NCI-H524 (cell line): Measurements from ENCODE around the gene PWP2.
"Not testable (repeated sequence)": the region's sequence is repeated elsewhere in the genome, so short reads cannot be mapped to it uniquely, and the experiment has no call there.

ENCODE experiments used
- DNase-seq, 2 experiments: peaks; one replicate each; lab custom pipeline; 2025; lab: John Stamatoyannopoulos, UW

The PWP2 gene

GRCh38 chr21:44138039-44138438 lies 30.8 kb downstream of the PWP2 start:
- DNase-seq = not testable (repeated sequence)

- DNase-seq = not testable (repeated sequence)
Observed at GRCh38 chr21:44139787-44140551, 32.8 kb downstream of the PWP2 start.

- not testable (repeated sequence) for DNase-seq
Observed at GRCh38 chr21:44140552-44140932, 33.3 kb downstream of the PWP2 start.

GRCh38 chr21:44142470-44142869 lies 35.3 kb downstream of the PWP2 start:
- DNase-seq = not testable (repeated sequence)

- DNase-seq = not testable (repeated sequence)
Observed at GRCh38 chr21:44143380-44143779, 36.2 kb downstream of the PWP2 start.

GRCh38 chr21:44143996-44144395 lies 36.8 kb downstream of the PWP2 start:
- not testable (repeated sequence) for DNase-seq

- DNase-seq = not testable (repeated sequence)
Observed at GRCh38 chr21:44144784-44145602, 37.8 kb downstream of the PWP2 start.

GRCh38 chr21:44145616-44146015 lies 38.4 kb downstream of the PWP2 start:
- DNase-seq = not testable (repeated sequence)

- not testable (repeated sequence) for DNase-seq
Observed at GRCh38 chr21:44147108-44147507, 39.9 kb downstream of the PWP2 start.

- DNase-seq = not testable (repeated sequence)
Observed at GRCh38 chr21:44150255-44150654, 43.1 kb downstream of the PWP2 start.

GRCh38 chr21:44153214-44153888 lies 46.2 kb downstream of the PWP2 start:
- DNase-seq = not testable (repeated sequence)

- not testable (repeated sequence) for DNase-seq
Observed at GRCh38 chr21:44153889-44154228, 46.7 kb downstream of the PWP2 start.

- not testable (repeated sequence) for DNase-seq
Observed at GRCh38 chr21:44154816-44155230, 47.6 kb downstream of the PWP2 start.

- DNase-seq = not testable (repeated sequence)
Observed at GRCh38 chr21:44155231-44155993, 48.2 kb downstream of the PWP2 start.

- DNase-seq = not testable (repeated sequence)
Observed at GRCh38 chr21:44155994-44156380, 48.8 kb downstream of the PWP2 start.

GRCh38 chr21:44157439-44158081 lies 50.4 kb downstream of the PWP2 start:
- DNase-seq = not testable (repeated sequence)

- not testable (repeated sequence) for DNase-seq
Observed at GRCh38 chr21:44158082-44158468, 50.9 kb downstream of the PWP2 start.

- not testable (repeated sequence) for DNase-seq
Observed at GRCh38 chr21:44159349-44160297, 52.4 kb downstream of the PWP2 start.

GRCh38 chr21:44160298-44160672 lies 53.1 kb downstream of the PWP2 start:
- not testable (repeated sequence) for DNase-seq

GRCh38 chr21:44160821-44161220 lies 53.6 kb downstream of the PWP2 start:
- not testable (repeated sequence) for DNase-seq
